DMS114 treated with DMSO at 0.1 percent for 48 hours (cell line): ENCODE data around the gene ASIC4.
A peak's percentile ranks its signal among the peaks of the same experiment; 100 is the strongest.

ENCODE experiments used
- DNase-seq: peaks from one replicate; lab custom pipeline; 2025; ENCODE audit not compliant: unreplicated experiment; lab: John Stamatoyannopoulos, UW

ASIC4 gene

GRCh38 chr2:219532378-219532649, 18.0 kb downstream of the ASIC4 start:
- no peak for DNase-seq

- no peak for DNase-seq
Measured at GRCh38 chr2:219533930-219534661, 19.8 kb downstream of the ASIC4 start.

GRCh38 chr2:219536425-219536824, 22.1 kb downstream of the ASIC4 start:
- no peak for DNase-seq

- DNase-seq, result no peak
Measured at GRCh38 chr2:219536967-219537366, 22.7 kb downstream of the ASIC4 start.

GRCh38 chr2:219537657-219538488, 23.6 kb downstream of the ASIC4 start:
- DNase-seq, result no peak

DNA sequence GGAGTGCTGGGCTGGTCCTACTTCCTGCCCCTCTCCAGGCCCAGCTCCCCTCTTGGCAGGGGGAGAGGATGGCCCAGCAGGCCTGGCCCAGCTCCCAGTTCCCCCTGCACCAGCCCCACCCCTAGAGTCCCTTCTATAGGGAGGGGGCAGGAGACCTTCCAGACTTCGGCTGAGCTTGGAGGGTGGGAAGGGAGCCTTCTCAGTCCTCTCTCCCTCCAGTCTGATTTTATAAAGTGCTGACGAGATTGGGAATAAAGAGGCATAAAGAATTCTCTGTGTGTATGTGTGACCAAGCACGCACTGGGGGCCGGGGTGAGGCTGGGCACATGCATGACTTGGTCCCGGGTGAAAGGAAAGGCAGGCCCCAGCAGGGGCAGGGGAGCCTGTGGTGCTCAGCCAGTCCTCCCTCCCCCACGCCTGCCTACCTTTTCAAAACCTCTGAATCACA, 24.2 kb downstream of the ASIC4 start:
- DNase-seq, result no peak

DNA sequence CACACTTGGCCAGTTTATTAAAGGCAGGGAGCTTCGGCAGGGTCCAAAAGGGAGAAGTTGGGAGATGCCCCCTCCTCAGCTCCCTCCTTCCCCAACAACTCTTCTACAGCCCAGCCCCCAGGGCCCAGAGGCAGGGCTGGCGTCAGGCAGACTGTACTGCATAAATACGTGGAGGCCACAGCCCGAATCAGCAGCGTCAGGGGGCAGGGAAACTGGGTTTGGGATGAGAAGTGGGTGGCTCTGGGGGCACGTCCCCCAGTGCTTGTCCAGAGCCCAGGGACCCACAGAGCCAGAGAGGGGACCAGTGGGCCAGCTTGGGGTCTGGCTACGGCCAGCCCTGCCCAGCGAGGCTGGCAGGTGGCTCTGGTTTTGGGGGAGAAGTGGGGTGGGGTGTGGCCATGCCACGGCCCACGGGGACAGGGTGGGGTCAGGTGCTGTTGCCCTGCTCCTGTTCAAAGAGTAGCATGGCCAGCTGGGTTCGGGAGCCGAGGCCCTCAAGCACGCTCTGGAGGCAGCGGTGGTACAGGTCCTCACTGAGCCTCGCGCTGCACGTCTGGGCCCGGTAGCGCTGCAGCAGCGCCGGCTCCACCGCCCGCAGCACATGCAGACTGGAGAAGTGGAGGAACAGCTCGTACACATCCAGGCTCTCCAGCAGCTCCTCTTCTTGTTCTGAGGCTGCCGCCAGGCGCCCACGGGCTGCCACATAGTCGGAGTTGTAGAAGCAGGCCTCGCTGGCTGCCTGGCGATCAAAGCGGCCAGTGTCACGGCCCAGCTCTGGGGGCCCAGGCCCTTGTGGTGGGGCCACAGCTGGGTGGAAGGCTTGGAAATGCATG, 24.9 kb downstream of the ASIC4 start:
- DNase-seq, result no peak

GRCh38 chr2:219539926-219540678, 25.8 kb downstream of the ASIC4 start:
- DNase-seq, result no peak

- no peak for DNase-seq
Measured at GRCh38 chr2:219540784-219541504, 26.7 kb downstream of the ASIC4 start.

- DNase-seq, result no peak
Measured at GRCh38 chr2:219541611-219542180, 27.4 kb downstream of the ASIC4 start.

GRCh38 chr2:219542931-219543595, 28.8 kb downstream of the ASIC4 start:
- no peak for DNase-seq

- DNase-seq, result peak; percentile 89
Measured at GRCh38 chr2:219543596-219544358, 29.5 kb downstream of the ASIC4 start, which contains the start of the genes CHPF and TMEM198. CHPF (minus strand) TSS chr2:219543809; CDS start chr2:219543538, 271 bp downstream. TMEM198 (plus strand) TSS chr2:219544028; CDS start chr2:219544728, 700 bp downstream.

DNA sequence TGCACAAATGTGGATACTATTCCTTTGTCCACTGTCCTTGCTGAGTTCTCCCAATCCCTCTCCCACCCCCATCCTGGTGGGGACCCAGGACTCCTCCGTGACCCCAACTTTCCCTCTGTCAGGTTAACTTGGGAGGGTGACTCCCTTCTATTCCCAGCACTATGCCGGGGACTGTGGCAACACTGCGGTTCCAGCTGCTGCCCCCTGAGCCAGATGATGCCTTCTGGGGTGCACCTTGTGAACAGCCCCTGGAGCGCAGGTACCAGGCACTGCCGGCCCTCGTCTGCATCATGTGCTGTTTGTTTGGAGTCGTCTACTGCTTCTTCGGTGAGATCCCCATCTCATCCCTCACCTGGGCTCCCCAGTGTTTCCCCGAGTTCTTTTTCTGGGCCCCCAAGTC, 30.3 kb downstream of the ASIC4 start:
- no peak for DNase-seq

- DNase-seq, result no peak
Measured at GRCh38 chr2:219545295-219545942, 31.1 kb downstream of the ASIC4 start.

GRCh38 chr2:219545943-219546352, 31.7 kb downstream of the ASIC4 start:
- DNase-seq, result no peak

GRCh38 chr2:219547621-219548020, 33.3 kb downstream of the ASIC4 start:
- no peak for DNase-seq

DNA sequence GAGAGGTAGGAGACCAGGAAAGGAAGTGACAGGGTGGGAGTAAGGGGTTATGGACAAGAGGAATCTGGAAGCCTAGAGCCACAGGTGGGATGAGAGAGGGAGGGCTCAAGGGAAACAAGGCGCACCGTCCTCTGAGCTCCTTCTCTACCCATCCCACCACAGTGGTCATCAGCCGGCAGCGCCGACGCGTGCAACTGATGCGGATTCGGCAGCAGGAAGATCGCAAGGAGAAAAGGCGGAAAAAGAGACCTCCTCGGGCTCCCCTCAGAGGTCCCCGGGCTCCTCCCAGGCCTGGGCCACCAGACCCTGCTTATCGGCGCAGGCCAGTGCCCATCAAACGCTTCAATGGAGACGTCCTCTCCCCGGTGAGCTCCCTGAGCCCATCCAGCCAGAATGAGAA, 34.7 kb downstream of the ASIC4 start:
- no peak for DNase-seq

- no peak for DNase-seq
Measured at GRCh38 chr2:219549619-219550018, 35.3 kb downstream of the ASIC4 start.
